ENCODE measurements around the gene RAD54L2. TPM values are rescaled to one million over a fixed set of nuclear protein-coding genes. Genes with fewer than 3 reads are reported as not detected.

Gene RAD54L2
- polyA plus RNA-seq, 2 of the 4 experiments (the other 2 are of a cell fraction), result 4.8 to 6.4 TPM

DNA sequence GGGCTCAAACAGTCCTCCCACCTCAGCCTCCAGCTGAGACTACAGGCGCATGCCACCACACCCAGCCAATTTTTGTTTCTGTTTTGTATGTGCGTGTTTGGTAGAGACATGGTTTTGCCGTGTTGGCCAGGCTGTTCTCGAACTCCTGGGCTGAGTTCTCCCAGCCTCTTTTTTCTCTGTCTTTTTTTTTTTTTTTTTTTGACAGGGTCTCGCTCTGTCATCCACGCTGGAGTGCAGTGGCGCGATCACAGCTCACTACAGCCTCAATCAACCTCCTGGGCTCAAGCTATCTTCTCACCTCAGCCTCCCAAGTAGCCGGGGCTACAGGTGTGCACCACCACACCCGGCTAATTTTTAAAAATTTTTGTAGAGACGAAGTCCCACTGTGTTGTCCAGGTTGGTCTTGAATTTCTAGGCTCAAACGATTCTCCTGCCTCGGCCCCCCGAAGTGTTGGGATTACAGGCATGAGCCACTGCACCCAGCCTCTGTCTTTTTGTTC is 37.8 kb upstream of the RAD54L2 start:
- no peak for FAIRE-seq
- TF ChIP-seq RAD21 (conservative IDR thresholded peaks at IDR 0.05 in 1 of 2, IDR thresholded peaks at IDR 0.05 in 1 of 2), result no peak
- TF ChIP-seq, protein P1, sequence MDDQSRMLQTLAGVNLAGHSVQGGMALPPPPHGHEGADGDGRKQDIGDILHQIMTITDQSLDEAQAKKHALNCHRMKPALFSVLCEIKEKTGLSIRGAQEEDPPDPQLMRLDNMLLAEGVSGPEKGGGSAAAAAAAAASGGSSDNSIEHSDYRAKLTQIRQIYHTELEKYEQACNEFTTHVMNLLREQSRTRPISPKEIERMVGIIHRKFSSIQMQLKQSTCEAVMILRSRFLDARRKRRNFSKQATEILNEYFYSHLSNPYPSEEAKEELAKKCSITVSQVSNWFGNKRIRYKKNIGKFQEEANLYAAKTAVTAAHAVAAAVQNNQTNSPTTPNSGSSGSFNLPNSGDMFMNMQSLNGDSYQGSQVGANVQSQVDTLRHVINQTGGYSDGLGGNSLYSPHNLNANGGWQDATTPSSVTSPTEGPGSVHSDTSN (IDR thresholded peaks at IDR 0.05), result no peak
- no peak for TF ChIP-seq HOXB5 (CRISPR knock-in tag; IDR thresholded peaks at IDR 0.05)
- TF ChIP-seq CBX8 (IDR thresholded peaks at IDR 0.05), result no peak
- no peak for TF ChIP-seq PHF8 (IDR thresholded peaks at IDR 0.05; ENCODE audit: borderline replicate concordance, low read depth)
- no peak for TF ChIP-seq SMC3 (IDR thresholded peaks at IDR 0.05)
- TF ChIP-seq RFX5 (IDR thresholded peaks at IDR 0.05), result no peak
- no peak for TF ChIP-seq KDM5A (IDR thresholded peaks at IDR 0.05)
- TF ChIP-seq HOXB13 (CRISPR knock-in tag; IDR thresholded peaks at IDR 0.05; ENCODE audit: low read depth), result no peak
- Histone ChIP-seq H3K27ac (peak overlapping the region; percentile 64 to 86), H3K9me3 (no peaks in the 10 kb centered on the region), H3K4me3 (peak overlapping the region; percentile 34; the same call in 2 of the 3 replicates), H3K4me2 (peak overlapping the region; percentile 76), H3K4me1 (0 out of 3 replicates have a peak, but pooled peaks cover 4% of the 10 kb centered on the region)
- CTCF ChIA-PET, result interaction anchor here (0.5 to 6.1 kb wide), 17 partner anchors 20 to 301 kb away, joined by 3 to 115 read pairs (median 5); partner anchors contain the start of genes RBM15B and TEX264
- no peak for ATAC-seq
- 95% methylated on average over 14 of the region's 14 CpGs for WGBS (ENCODE audit: missing lambda C conversion rate)
- POLR2A ChIA-PET, result interaction anchor here (0.6 to 2.1 kb wide), 16 partner anchors 10 to 931 kb away, joined by 3 to 11 read pairs (median 6); partner anchors contain the start of genes HEMK1, MANF and TEX264
- no peak for DNase-seq (ENCODE audit: low read depth in 1 of 2, low spot score in 1 of 2)

DNA sequence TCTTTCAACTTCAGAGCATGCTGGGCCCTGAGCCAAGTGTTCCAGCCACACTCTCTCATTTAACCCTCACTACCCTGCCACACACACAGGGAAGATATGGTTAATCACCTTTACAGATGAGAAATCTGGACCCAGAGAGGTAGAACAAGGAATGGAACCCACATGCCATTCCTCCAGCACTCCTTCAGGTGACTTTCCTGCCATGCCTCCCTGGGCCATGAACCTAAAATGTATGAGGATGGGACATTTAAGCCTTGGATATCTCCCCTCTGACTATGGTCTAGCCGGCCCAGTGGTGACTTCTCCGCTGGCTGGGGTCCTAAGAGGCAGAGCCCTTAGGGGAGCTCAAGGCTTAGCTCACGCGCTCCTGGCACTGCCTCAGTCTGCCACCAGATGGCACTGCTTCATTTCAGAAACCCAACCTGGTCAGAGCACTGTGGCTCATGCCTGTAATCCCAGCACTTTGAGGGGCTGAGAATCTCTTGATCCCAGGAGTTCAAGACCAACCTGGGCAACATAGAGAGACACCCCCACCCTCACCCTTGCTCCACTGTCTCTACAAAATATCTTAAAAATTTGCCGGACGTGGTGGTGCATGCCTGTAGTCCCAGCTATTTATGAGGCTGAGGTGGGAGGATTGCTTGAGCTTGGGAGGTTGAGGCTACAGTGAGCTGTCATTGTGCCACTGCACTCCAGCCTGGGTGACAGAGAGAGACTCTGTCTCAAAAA is 36.5 kb upstream of the RAD54L2 start:
- peak; percentile 48 to 65; a peak in 3 of 6 replicates for ATAC-seq
- no peak overlapping the region for H3K4me2 ChIP-seq
- no peak overlapping the region for H3K27ac ChIP-seq
- CTCF ChIA-PET, result interaction anchor here (0.6 to 6.1 kb wide), 41 partner anchors 9 to 886 kb away, joined by 3 to 115 read pairs (median 4); partner anchors contain the start of genes RAD54L2 and TEX264
- no peak for FAIRE-seq
- no peaks in the 10 kb centered on the region for H3K9me3 ChIP-seq
- peak; percentile 32 to 71 for DNase-seq (ENCODE audit: low read depth in 1 of 2, low spot score in 1 of 2)
- 3% methylated on average over 5 of the region's 6 CpGs for WGBS (ENCODE audit: missing lambda C conversion rate)
- POLR2A ChIA-PET, result interaction anchor here (0.5 to 1.0 kb wide), 3 partner anchors 38 to 180 kb away, joined by 3 to 4 read pairs (median 3); no protein-coding TSS in a partner anchor
- 0 out of 3 replicates have a peak, but pooled peaks cover 4% of the 10 kb centered on the region for H3K4me1 ChIP-seq
- H3K4me3 ChIP-seq, result no peak overlapping the region
- TF ChIP-seq, protein P1 (IDR thresholded peaks at IDR 0.05), result no peak
- no peak for TF ChIP-seq HOXB13 (CRISPR knock-in tag; IDR thresholded peaks at IDR 0.05; ENCODE audit: low read depth)
- TF ChIP-seq, protein P2, sequence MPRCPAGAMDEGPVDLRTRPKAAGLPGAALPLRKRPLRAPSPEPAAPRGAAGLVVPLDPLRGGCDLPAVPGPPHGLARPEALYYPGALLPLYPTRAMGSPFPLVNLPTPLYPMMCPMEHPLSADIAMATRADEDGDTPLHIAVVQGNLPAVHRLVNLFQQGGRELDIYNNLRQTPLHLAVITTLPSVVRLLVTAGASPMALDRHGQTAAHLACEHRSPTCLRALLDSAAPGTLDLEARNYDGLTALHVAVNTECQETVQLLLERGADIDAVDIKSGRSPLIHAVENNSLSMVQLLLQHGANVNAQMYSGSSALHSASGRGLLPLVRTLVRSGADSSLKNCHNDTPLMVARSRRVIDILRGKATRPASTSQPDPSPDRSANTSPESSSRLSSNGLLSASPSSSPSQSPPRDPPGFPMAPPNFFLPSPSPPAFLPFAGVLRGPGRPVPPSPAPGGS (IDR thresholded peaks at IDR 0.05), result no peak
- TF ChIP-seq, protein P3, sequence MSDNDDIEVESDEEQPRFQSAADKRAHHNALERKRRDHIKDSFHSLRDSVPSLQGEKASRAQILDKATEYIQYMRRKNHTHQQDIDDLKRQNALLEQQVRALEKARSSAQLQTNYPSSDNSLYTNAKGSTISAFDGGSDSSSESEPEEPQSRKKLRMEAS (IDR thresholded peaks at IDR 0.05), result peak; percentile 31; the same call in 1 of the 2 replicates
- TF ChIP-seq, protein P4, sequence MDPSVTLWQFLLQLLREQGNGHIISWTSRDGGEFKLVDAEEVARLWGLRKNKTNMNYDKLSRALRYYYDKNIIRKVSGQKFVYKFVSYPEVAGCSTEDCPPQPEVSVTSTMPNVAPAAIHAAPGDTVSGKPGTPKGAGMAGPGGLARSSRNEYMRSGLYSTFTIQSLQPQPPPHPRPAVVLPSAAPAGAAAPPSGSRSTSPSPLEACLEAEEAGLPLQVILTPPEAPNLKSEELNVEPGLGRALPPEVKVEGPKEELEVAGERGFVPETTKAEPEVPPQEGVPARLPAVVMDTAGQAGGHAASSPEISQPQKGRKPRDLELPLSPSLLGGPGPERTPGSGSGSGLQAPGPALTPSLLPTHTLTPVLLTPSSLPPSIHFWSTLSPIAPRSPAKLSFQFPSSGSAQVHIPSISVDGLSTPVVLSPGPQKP (IDR thresholded peaks at IDR 0.05; ENCODE audit: low read depth, low read length), result no peak
- no peak for TF ChIP-seq ZSCAN20 (CRISPR knock-in tag; IDR thresholded peaks at IDR 0.05)
- TF ChIP-seq FOSL2 (IDR thresholded peaks at IDR 0.05), result no peak
- no peak for TF ChIP-seq FOSL2 (CRISPR knock-in tag; IDR thresholded peaks at IDR 0.05)
- TF ChIP-seq EHF (CRISPR knock-in tag; IDR thresholded peaks at IDR 0.05), result no peak
- TF ChIP-seq FOXS1 (CRISPR knock-in tag; IDR thresholded peaks at IDR 0.05), result no peak
- TF ChIP-seq CHD4 (IDR thresholded peaks at IDR 0.05; ENCODE audit: borderline replicate concordance), result no peak
- TF ChIP-seq HOXB5 (CRISPR knock-in tag; IDR thresholded peaks at IDR 0.05), result no peak
- no peak for TF ChIP-seq MAZ (IDR thresholded peaks at IDR 0.05; ENCODE audit: borderline replicate concordance, low read depth, low read length)
- TF ChIP-seq PHF8 (IDR thresholded peaks at IDR 0.05; ENCODE audit: borderline replicate concordance, low read depth), result no peak
- TF ChIP-seq ZNF302 (CRISPR knock-in tag; IDR thresholded peaks at IDR 0.05), result no peak
- no peak for TF ChIP-seq GATA3 (IDR thresholded peaks at IDR 0.05; ENCODE audit: borderline replicate concordance)
- TF ChIP-seq, protein P5, sequence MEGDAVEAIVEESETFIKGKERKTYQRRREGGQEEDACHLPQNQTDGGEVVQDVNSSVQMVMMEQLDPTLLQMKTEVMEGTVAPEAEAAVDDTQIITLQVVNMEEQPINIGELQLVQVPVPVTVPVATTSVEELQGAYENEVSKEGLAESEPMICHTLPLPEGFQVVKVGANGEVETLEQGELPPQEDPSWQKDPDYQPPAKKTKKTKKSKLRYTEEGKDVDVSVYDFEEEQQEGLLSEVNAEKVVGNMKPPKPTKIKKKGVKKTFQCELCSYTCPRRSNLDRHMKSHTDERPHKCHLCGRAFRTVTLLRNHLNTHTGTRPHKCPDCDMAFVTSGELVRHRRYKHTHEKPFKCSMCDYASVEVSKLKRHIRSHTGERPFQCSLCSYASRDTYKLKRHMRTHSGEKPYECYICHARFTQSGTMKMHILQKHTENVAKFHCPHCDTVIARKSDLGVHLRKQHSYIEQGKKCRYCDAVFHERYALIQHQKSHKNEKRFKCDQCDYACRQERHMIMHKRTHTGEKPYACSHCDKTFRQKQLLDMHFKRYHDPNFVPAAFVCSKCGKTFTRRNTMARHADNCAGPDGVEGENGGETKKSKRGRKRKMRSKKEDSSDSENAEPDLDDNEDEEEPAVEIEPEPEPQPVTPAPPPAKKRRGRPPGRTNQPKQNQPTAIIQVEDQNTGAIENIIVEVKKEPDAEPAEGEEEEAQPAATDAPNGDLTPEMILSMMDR (IDR thresholded peaks at IDR 0.05), result peak; percentile 71
- peak; percentile 74 for TF ChIP-seq SMC3 (IDR thresholded peaks at IDR 0.05)
- no peak for TF ChIP-seq CBX8 (IDR thresholded peaks at IDR 0.05)
- no peak for TF ChIP-seq MAFK (IDR thresholded peaks at IDR 0.05; ENCODE audit: partially characterized antibody)
- no peak for TF ChIP-seq EP300 (IDR thresholded peaks at IDR 0.05)
- TF ChIP-seq RAD21 (conservative IDR thresholded peaks at IDR 0.05 in 1 of 2, IDR thresholded peaks at IDR 0.05 in 1 of 2), result peak; percentile 79 to 86
- no peak for TF ChIP-seq ZFP36 (IDR thresholded peaks at IDR 0.05; ENCODE audit: borderline replicate concordance, partially characterized antibody)
- TF ChIP-seq CBX2 (IDR thresholded peaks at IDR 0.05; ENCODE audit: borderline replicate concordance, low read depth), result no peak
- TF ChIP-seq CHD2 (IDR thresholded peaks at IDR 0.05; ENCODE audit: low read length, partially characterized antibody), result no peak
- TF ChIP-seq JUN (IDR thresholded peaks at IDR 0.05), result no peak
- no peak for TF ChIP-seq JUNB (IDR thresholded peaks at IDR 0.05)

Data from A549 (cell line).